ENCODE data around the gene GRIK2.

The GRIK2 gene

GRCh38 chr6:101477436-101477835 lies 83.9 kb downstream of the GRIK2 start:
- H3K4me3 ChIP-seq (ENCODE audit: low read depth, low read length), result no peak overlapping the region
- no peak for DNase-seq (ENCODE audit: low read depth)
- TF ChIP-seq CTCF (IDR thresholded peaks at IDR 0.05; ENCODE audit: insufficient read depth, low read depth, low read length, missing control alignments), result no peak

GRCh38 chr6:101478891-101479290 lies 85.4 kb downstream of the GRIK2 start:
- no peak for TF ChIP-seq CTCF (IDR thresholded peaks at IDR 0.05; ENCODE audit: insufficient read depth, low read depth, low read length, missing control alignments)
- no peak overlapping the region for H3K4me3 ChIP-seq (ENCODE audit: low read depth, low read length)
- DNase-seq (ENCODE audit: low read depth), result no peak

GRCh38 chr6:101482606-101483005 lies 89.1 kb downstream of the GRIK2 start:
- DNase-seq (ENCODE audit: low read depth), result no peak
- no peak for TF ChIP-seq CTCF (IDR thresholded peaks at IDR 0.05; ENCODE audit: insufficient read depth, low read depth, low read length, missing control alignments)
- H3K4me3 ChIP-seq (ENCODE audit: low read depth, low read length), result no peak overlapping the region

GRCh38 chr6:101484781-101485180 lies 91.3 kb downstream of the GRIK2 start:
- TF ChIP-seq CTCF (IDR thresholded peaks at IDR 0.05; ENCODE audit: insufficient read depth, low read depth, low read length, missing control alignments), result no peak
- no peak for DNase-seq (ENCODE audit: low read depth)

GRCh38 chr6:101486124-101486523 lies 92.6 kb downstream of the GRIK2 start:
- no peak for TF ChIP-seq CTCF (IDR thresholded peaks at IDR 0.05; ENCODE audit: insufficient read depth, low read depth, low read length, missing control alignments)
- no peak overlapping the region for H3K4me3 ChIP-seq (ENCODE audit: low read depth, low read length)
- DNase-seq (ENCODE audit: low read depth), result no peak

More at GRCh38 chr6:101484781-101485180, 91.3 kb downstream of the GRIK2 start:
- H3K4me3 ChIP-seq (ENCODE audit: low read depth, low read length), result no peak overlapping the region

- TF ChIP-seq CTCF (IDR thresholded peaks at IDR 0.05; ENCODE audit: insufficient read depth, low read depth, low read length, missing control alignments), result no peak
- no peak for DNase-seq (ENCODE audit: low read depth)
- no peak overlapping the region for H3K4me3 ChIP-seq (ENCODE audit: low read depth, low read length)
These were observed 93.2 kb downstream of the GRIK2 start for GRCh38 chr6:101486726-101487125.

- H3K4me3 ChIP-seq (ENCODE audit: low read depth, low read length), result no peak overlapping the region
- TF ChIP-seq CTCF (IDR thresholded peaks at IDR 0.05; ENCODE audit: insufficient read depth, low read depth, low read length, missing control alignments), result no peak
- DNase-seq (ENCODE audit: low read depth), result no peak
These were observed 95.9 kb downstream of the GRIK2 start for GRCh38 chr6:101489456-101489855.
